SK-N-SH (cell line): Measurements from ENCODE around the gene FRY. TPM values are rescaled to one million over a fixed set of nuclear protein-coding genes. Genes with fewer than 3 reads are reported as not detected.

Source experiments
- CTCF ChIA-PET: fragments of 300-600, 350-600 bp; formaldehyde crosslinking; extraction: SDS; loops from one replicate; lab custom pipeline; 2021; lab: Yijun Ruan, JAX
- POLR2A ChIA-PET: fragments of 350-600 bp; sonication (Branson Sonifier 250); formaldehyde crosslinking; extraction: SDS; loops from one replicate; lab custom pipeline; 2020; ENCODE audit warnings: antibody characterized with exemption, inconsistent platforms; lab: Yijun Ruan, JAX
- DNase-seq: peaks from one replicate; pipeline ENCODE4 v3.0.0; 2012
- H2AFZ ChIP-seq: fragments of 200-600 bp; sonication (generic); 2 replicates; pipeline ENCODE4 v1.8.1; 2016; ENCODE audit warnings: antibody characterized with exemption, mild to moderate bottlenecking, low read depth
- H3F3A ChIP-seq: fragments of 200-600 bp; sonication (generic); replicated peaks from 2 replicates; pipeline ENCODE3; 2016; ENCODE audit warnings: antibody characterized with exemption, mild to moderate bottlenecking; ENCODE audit not compliant: insufficient read depth
- H3K27ac ChIP-seq, 2 experiments: fragments of 200-500 bp in 1 of 2; fragments of 200-600 bp in 1 of 2; sonication (Bioruptor generic) in 1 of 2; sonication (generic), shearing (Covaris generic) in 1 of 2; 2 replicates each; pipeline versions ENCODE4 v1.5.1 to v1.6.1; 2014 to 2016; ENCODE audit warnings: low read depth in 2 of 2, inconsistent platforms in 1 of 2, low read length in 1 of 2, mild to moderate bottlenecking in 1 of 2, mixed read lengths in 1 of 2
- H3K27me3 ChIP-seq: fragments of 200-600 bp; sonication (generic), shearing (Covaris generic); 2 replicates; pipeline ENCODE4 v1.6.1; 2016; ENCODE audit warnings: mixed run types; ENCODE audit not compliant: insufficient read depth
- H3K36me3 ChIP-seq, 2 experiments: fragments of 200-500 bp in 1 of 2; fragments of 200-600 bp in 1 of 2; sonication (Bioruptor generic) in 1 of 2; sonication (generic) in 1 of 2; replicated peaks in 1 of 2; 2 replicates each; pipeline versions ENCODE3 to v1.5.1; 2014 to 2016; ENCODE audit warnings: low read length in 1 of 2, mild to moderate bottlenecking in 1 of 2; ENCODE audit not compliant: insufficient read depth in 2 of 2, control insufficient read depth in 1 of 2
- H3K4me1 ChIP-seq, 2 experiments: fragments of 200-500 bp in 1 of 2; fragments of 200-600 bp in 1 of 2; sonication (Bioruptor generic) in 1 of 2; sonication (generic), shearing (Covaris generic) in 1 of 2; 2 replicates each; pipeline versions ENCODE4 v1.5.1 to v1.6.1; 2014 to 2016; ENCODE audit warnings: low read depth in 1 of 2, low read length in 1 of 2, mixed run types in 1 of 2; ENCODE audit not compliant: insufficient read depth in 2 of 2, control insufficient read depth in 1 of 2
- H3K4me2 ChIP-seq: fragments of 200-600 bp; sonication (generic), shearing (Covaris generic); 2 replicates; pipeline ENCODE4 v1.6.1; 2017; ENCODE audit warnings: mixed run types
- H3K4me3 ChIP-seq, 2 experiments: fragments of 200-500 bp in 1 of 2; fragments of 200-600 bp in 1 of 2; sonication (Bioruptor generic) in 1 of 2; sonication (generic), shearing (Covaris generic) in 1 of 2; 2 replicates each; pipeline versions ENCODE4 v1.5.1 to v1.8.1; 2014 to 2016; ENCODE audit warnings: low read depth in 2 of 2, inconsistent platforms in 1 of 2, low read length in 1 of 2, mild to moderate bottlenecking in 1 of 2, mixed read lengths in 1 of 2, moderate library complexity in 1 of 2
- H3K79me2 ChIP-seq: fragments of 200-600 bp; sonication (generic); 2 replicates; pipeline ENCODE4 v1.8.1; 2017; ENCODE audit warnings: mild to moderate bottlenecking; ENCODE audit not compliant: insufficient read depth
- H3K9ac ChIP-seq: fragments of 200-600 bp; sonication (generic); 2 replicates; pipeline ENCODE4 v1.6.1; 2017; ENCODE audit warnings: mixed run types
- H3K9me2 ChIP-seq: fragments of 200-600 bp; sonication (generic); 2 replicates; pipeline ENCODE4 v1.6.1; 2017; ENCODE audit warnings: mixed run types
- H3K9me3 ChIP-seq: fragments of 200-600 bp; sonication (generic); 2 replicates; pipeline ENCODE4 v1.6.1; 2017; ENCODE audit warnings: mixed run types, mild to moderate bottlenecking, moderate library complexity
- H4K20me1 ChIP-seq: fragments of 200-600 bp; sonication (generic); 2 replicates; pipeline ENCODE4 v1.6.1; 2017; ENCODE audit warnings: mild to moderate bottlenecking, mixed run types; ENCODE audit not compliant: insufficient read depth
- CHD2 ChIP-seq: fragments of 150-350 bp; IDR thresholded peaks from 2 replicates; pipeline ENCODE4 v1.6.1; 2018; ENCODE audit warnings: low read length; ENCODE audit not compliant: partially characterized antibody
- ELF1 ChIP-seq: IDR thresholded peaks from 2 replicates; pipeline ENCODE4 v1.4.0; 2012
- EP300 ChIP-seq, 2 experiments: IDR thresholded peaks; 2 replicates each; pipeline versions ENCODE4 v1.4.0 to v1.6.1; 2012; ENCODE audit warnings: borderline replicate concordance in 1 of 2, low read depth in 1 of 2, low read length in 1 of 2
- EZH2phosphoT487 ChIP-seq: fragments of 200-600 bp; sonication (generic); IDR thresholded peaks from 2 replicates; pipeline ENCODE4 v1.6.1; 2017; ENCODE audit warnings: low read depth, mixed run types, mild to moderate bottlenecking, antibody characterized with exemption, moderate library complexity, borderline replicate concordance
- FOSL2 ChIP-seq: IDR thresholded peaks from 2 replicates; pipeline ENCODE4 v1.4.0; 2012; ENCODE audit warnings: low read depth, mild to moderate bottlenecking, moderate library complexity, borderline replicate concordance
- FOXM1 ChIP-seq: IDR thresholded peaks from 2 replicates; pipeline ENCODE4 v1.4.0; 2012; ENCODE audit warnings: low read depth, mild to moderate bottlenecking
- GATA2 ChIP-seq: sonication (generic); formaldehyde crosslinking; IDR thresholded peaks from 2 replicates; pipeline ENCODE4 v1.5.0; 2020; ENCODE audit warnings: mild to moderate bottlenecking, missing genetic modification reagents
- IRF3 ChIP-seq: fragments of 150-350 bp; IDR thresholded peaks from 2 replicates; pipeline ENCODE4 v1.6.1; 2016; ENCODE audit warnings: mild to moderate bottlenecking, low read depth, low read length
- JUND ChIP-seq: IDR thresholded peaks from 2 replicates; pipeline ENCODE4 v1.4.0; 2012
- MAX ChIP-seq: IDR thresholded peaks from 2 replicates; pipeline ENCODE4 v1.4.0; 2012; ENCODE audit warnings: low read depth
- NFIC ChIP-seq: IDR thresholded peaks from 2 replicates; pipeline ENCODE4 v1.4.0; 2012; ENCODE audit warnings: borderline replicate concordance
- RCOR1 ChIP-seq: fragments of 150-350 bp; IDR thresholded peaks from 2 replicates; pipeline ENCODE4 v1.6.1; 2017; ENCODE audit warnings: antibody characterized with exemption, low read length
- RXRA ChIP-seq: IDR thresholded peaks from 2 replicates; pipeline ENCODE4 v1.4.0; 2012; ENCODE audit warnings: low read depth, mild to moderate bottlenecking, borderline replicate concordance
- TAF1 ChIP-seq: IDR thresholded peaks from 2 replicates; pipeline ENCODE4 v1.6.1; 2012; ENCODE audit warnings: low read depth, mild to moderate bottlenecking, low read length, moderate library complexity, borderline replicate concordance
- TCF12 ChIP-seq: IDR thresholded peaks from 2 replicates; pipeline ENCODE4 v1.4.0; 2012
- WGBS: methylation state at CpG from one replicate; pipeline ENCODE4 v1.1.6; 2017; ENCODE audit warnings: low lambda C conversion rate; 5-methylcytosine and 5-hydroxymethylcytosine counted together
- polyA plus RNA-seq, 3 experiments: library from polyadenylated mRNA; depleted of rRNA; stranded (reverse); fragments of >200 nt; gene quantifications; 2 replicates each; pipeline ENCODE4 v1.2.3, GENCODE V29; 2012
- TF ChIP-seq, protein P1 (sequence below): IDR thresholded peaks from 2 replicates; pipeline ENCODE4 v1.4.0; 2012; ENCODE audit warnings: low read depth, borderline replicate concordance
- TF ChIP-seq, protein P2 (sequence below): fragments of 150-350 bp; IDR thresholded peaks from 2 replicates; pipeline ENCODE4 v1.6.1; 2017; ENCODE audit warnings: antibody characterized with exemption, low read length, low read depth, borderline replicate concordance

The FRY gene
- polyA plus RNA-seq, 1 of the 3 experiments (the other 2 are of a cell fraction) = 1.4 TPM

GRCh38 chr13:32117001-32117400 is 85.4 kb downstream of the FRY start:
- WGBS = 92% methylated on average over 3 of the region's 3 CpGs
- no peaks in the 10 kb centered on the region for H3K9me2 ChIP-seq

DNA sequence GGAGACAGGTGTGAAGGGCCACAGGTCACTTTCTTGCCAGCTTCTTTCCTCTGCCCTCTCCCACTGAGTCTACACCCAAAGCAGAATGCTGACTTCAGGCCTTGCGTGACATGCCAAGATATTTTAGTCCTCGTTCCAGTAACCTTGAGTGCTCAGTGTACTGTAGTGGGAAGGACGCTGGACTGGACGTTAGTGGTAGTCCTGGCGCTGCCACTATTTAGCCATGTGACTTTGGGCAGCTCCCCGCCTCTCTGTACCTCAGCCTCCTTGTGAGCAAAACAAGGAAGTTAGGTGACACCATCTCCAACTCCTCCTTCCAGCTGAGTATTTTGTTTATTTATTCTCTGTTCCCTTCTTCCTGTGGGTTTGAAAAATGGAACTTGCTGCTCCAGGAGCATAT is 86.1 kb downstream of the FRY start:
- 92% methylated on average over 6 of the region's 6 CpGs for WGBS
- Histone ChIP-seq H3K4me1 (no peaks in the 10 kb centered on the region), H3K79me2 (no peaks in the 10 kb centered on the region), H3K27ac (no peak overlapping the region), H3K36me3 (no peaks in the 10 kb centered on the region), H4K20me1 (no peaks in the 10 kb centered on the region), H3K9me3 (no peaks in the 10 kb centered on the region), H3F3A (no peaks in the 10 kb centered on the region), H3K4me3 (no peak overlapping the region), H3K27me3 (no peaks in the 10 kb centered on the region), H3K9me2 (no peaks in the 10 kb centered on the region), H3K4me2 (no peak overlapping the region), H3K9ac (no peak overlapping the region), H2AFZ (no peak overlapping the region)
- ChIA-PET POLR2A (no interaction called here), CTCF (no interaction called here)
- no peak for DNase-seq
- TF ChIP-seq RCOR1 (no peak), EZH2phosphoT487 (no peak), NFIC (no peak), CHD2 (no peak), TCF12 (no peak), MAX (no peak)

More at GRCh38 chr13:32117001-32117400, 85.4 kb downstream of the FRY start:
- H3K4me2 ChIP-seq = no peak overlapping the region
- H3K36me3 ChIP-seq = no peaks in the 10 kb centered on the region
- H3K27me3 ChIP-seq = no peaks in the 10 kb centered on the region
- no peak overlapping the region for H3K9ac ChIP-seq
- H3K4me1 ChIP-seq = no peaks in the 10 kb centered on the region
- CTCF ChIA-PET = no interaction called here
- no peak overlapping the region for H3K4me3 ChIP-seq
- H3K27ac ChIP-seq = no peak overlapping the region
- H3K79me2 ChIP-seq = no peaks in the 10 kb centered on the region
- POLR2A ChIA-PET = no interaction called here
- H3K9me3 ChIP-seq = no peaks in the 10 kb centered on the region
- H2AFZ ChIP-seq = no peak overlapping the region
- H3F3A ChIP-seq = no peaks in the 10 kb centered on the region
- no peak for DNase-seq
- H4K20me1 ChIP-seq = no peaks in the 10 kb centered on the region
- TF ChIP-seq FOXM1 = no peak
- no peak for TF ChIP-seq JUND
- no peak for TF ChIP-seq EZH2phosphoT487
- TF ChIP-seq TAF1 = no peak
- no peak for TF ChIP-seq GATA2 (CRISPR knock-in tag)
- no peak for TF ChIP-seq FOSL2
- TF ChIP-seq RXRA = no peak
- no peak for TF ChIP-seq ELF1
- TF ChIP-seq, protein P1, sequence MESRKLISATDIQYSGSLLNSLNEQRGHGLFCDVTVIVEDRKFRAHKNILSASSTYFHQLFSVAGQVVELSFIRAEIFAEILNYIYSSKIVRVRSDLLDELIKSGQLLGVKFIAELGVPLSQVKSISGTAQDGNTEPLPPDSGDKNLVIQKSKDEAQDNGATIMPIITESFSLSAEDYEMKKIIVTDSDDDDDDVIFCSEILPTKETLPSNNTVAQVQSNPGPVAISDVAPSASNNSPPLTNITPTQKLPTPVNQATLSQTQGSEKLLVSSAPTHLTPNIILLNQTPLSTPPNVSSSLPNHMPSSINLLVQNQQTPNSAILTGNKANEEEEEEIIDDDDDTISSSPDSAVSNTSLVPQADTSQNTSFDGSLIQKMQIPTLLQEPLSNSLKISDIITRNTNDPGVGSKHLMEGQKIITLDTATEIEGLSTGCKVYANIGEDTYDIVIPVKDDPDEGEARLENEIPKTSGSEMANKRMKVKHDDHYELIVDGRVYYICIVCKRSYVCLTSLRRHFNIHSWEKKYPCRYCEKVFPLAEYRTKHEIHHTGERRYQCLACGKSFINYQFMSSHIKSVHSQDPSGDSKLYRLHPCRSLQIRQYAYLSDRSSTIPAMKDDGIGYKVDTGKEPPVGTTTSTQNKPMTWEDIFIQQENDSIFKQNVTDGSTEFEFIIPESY = no peak
- TF ChIP-seq, protein P2, sequence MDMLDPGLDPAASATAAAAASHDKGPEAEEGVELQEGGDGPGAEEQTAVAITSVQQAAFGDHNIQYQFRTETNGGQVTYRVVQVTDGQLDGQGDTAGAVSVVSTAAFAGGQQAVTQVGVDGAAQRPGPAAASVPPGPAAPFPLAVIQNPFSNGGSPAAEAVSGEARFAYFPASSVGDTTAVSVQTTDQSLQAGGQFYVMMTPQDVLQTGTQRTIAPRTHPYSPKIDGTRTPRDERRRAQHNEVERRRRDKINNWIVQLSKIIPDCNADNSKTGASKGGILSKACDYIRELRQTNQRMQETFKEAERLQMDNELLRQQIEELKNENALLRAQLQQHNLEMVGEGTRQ = no peak
- no peak for TF ChIP-seq EP300 (IDR thresholded peaks at IDR 0.05; ENCODE audit: borderline replicate concordance in 1 of 2, low read depth in 1 of 2, low read length in 1 of 2)
- no peak for TF ChIP-seq IRF3
- TF ChIP-seq, all 33 proteins: peak for 0
